A673 (cell line): ENCODE data around the gene FAM13A. TPM values are rescaled to one million over a fixed set of nuclear protein-coding genes. Genes with fewer than 3 reads are reported as not detected.
"Not testable (repeated sequence)": the region's sequence is repeated elsewhere in the genome, so short reads cannot be mapped to it uniquely, and the experiment has no call there.

Experiments used
- BruUV-seq: library from RNA; stranded (reverse); fragments of 400-500 nt; replicated peaks from 2 replicates; lab custom pipeline; 2021; lab: Mats Ljungman, UMichigan
- CTCF ChIA-PET: fragments of 300-600 bp; sonication (Branson Sonifier 250); formaldehyde crosslinking; loops from one replicate; lab custom pipeline; 2022; ENCODE audit warnings: antibody characterized with exemption; lab: Charles Lee
- POLR2A ChIA-PET: fragments of 300-600 bp; sonication (Branson Sonifier 250); formaldehyde crosslinking; loops from one replicate; lab custom pipeline; 2022; ENCODE audit warnings: antibody characterized with exemption; ENCODE audit not compliant: low non-redundant PET; lab: Charles Lee
- DNase-seq: peaks from one replicate; pipeline ENCODE4 v3.0.0-alpha.2; 2015; ENCODE audit warnings: low spot score
- H3K27ac ChIP-seq: fragments of 200-600 bp; sonication (generic); 2 replicates; pipeline ENCODE4 v1.5.1; 2016; ENCODE audit warnings: mixed run types, low read depth, mild to moderate bottlenecking, mixed read lengths, antibody characterized with exemption, low read length; ENCODE audit not compliant: poor library complexity, severe bottlenecking
- H3K27me3 ChIP-seq: fragments of 200-600 bp; sonication (generic); replicated peaks from 2 replicates; pipeline ENCODE4 v1.6.1; 2017; ENCODE audit warnings: mixed run types, low read depth, mild to moderate bottlenecking, mixed read lengths, antibody characterized with exemption, low read length; ENCODE audit not compliant: insufficient read depth, poor library complexity
- H3K36me3 ChIP-seq: fragments of 200-600 bp; sonication (generic); 2 replicates; pipeline ENCODE4 v1.6.1; 2016; ENCODE audit warnings: mixed run types, mild to moderate bottlenecking, mixed read lengths, antibody characterized with exemption, low read length; ENCODE audit not compliant: insufficient read depth, poor library complexity, severe bottlenecking
- H3K4me1 ChIP-seq: fragments of 200-600 bp; sonication (generic); 2 replicates; pipeline ENCODE4 v1.6.1; 2017; ENCODE audit warnings: mixed run types, mild to moderate bottlenecking, mixed read lengths, antibody characterized with exemption, low read length; ENCODE audit not compliant: insufficient read depth, poor library complexity, severe bottlenecking
- H3K4me3 ChIP-seq: fragments of 200-600 bp; sonication (generic); 2 replicates; pipeline ENCODE4 v1.5.1; 2016; ENCODE audit warnings: low read depth, mixed run types, mild to moderate bottlenecking, mixed read lengths, low read length; ENCODE audit not compliant: poor library complexity, severe bottlenecking
- H3K9me3 ChIP-seq: fragments of 200-600 bp; sonication (generic); 2 replicates; pipeline ENCODE4 v1.6.1; 2016; ENCODE audit warnings: mixed run types, low read depth, mild to moderate bottlenecking, mixed read lengths, antibody characterized with exemption, low read length; ENCODE audit not compliant: poor library complexity, severe bottlenecking
- EZH2 ChIP-seq: fragments of 200-600 bp; sonication (generic); IDR thresholded peaks from 2 replicates; pipeline ENCODE4 v1.6.1; 2017; ENCODE audit warnings: borderline replicate concordance, low read depth, mild to moderate bottlenecking, mixed read lengths, antibody characterized with exemption, low read length; ENCODE audit not compliant: poor library complexity, severe bottlenecking
- intact Hi-C: fragments of 100-400 bp; cut with micrococcal nuclease; formaldehyde crosslinking; loops from one replicate; pipeline ENCODE4 v1.10.0; 2022; ENCODE audit not compliant: unreplicated experiment
- total RNA-seq: library from RNA; stranded (reverse); gene quantifications from 2 replicates; pipeline ENCODE4 v1.2.3, GENCODE V29; 2021
- TF ChIP-seq, protein P1 (sequence below): fragments of 300-800, 200-600 bp; sonication (generic); conservative IDR thresholded peaks from 2 replicates; pipeline ENCODE4 v1.5.1; 2017; ENCODE audit warnings: low read depth, mild to moderate bottlenecking, antibody characterized with exemption, low read length, moderate library complexity, mixed read lengths

FAM13A gene
- total RNA-seq, 1 experiment from 2014 or later: 15.5 TPM

DNA sequence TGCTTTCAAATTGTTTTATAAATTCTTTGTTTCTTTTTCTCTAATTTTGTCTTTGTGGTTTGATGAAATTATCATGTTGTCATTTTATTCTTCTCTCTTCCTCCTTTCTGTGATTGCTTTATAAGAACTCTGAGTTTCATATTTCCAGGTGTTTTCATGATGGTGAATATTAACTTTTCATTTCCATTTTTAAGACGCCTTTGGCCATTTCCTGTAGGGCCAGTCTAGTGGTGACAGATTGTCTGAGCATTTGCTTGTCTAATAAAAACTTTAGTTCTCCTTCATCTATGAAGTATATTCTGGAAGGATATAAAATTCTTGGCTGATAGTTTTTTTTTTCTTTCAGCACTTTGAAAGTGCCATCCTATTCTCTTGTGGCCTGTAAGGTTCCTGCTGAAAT, 128.1 kb downstream of the FAM13A start:
- TF ChIP-seq EZH2: no peak
- TF ChIP-seq, protein P1, sequence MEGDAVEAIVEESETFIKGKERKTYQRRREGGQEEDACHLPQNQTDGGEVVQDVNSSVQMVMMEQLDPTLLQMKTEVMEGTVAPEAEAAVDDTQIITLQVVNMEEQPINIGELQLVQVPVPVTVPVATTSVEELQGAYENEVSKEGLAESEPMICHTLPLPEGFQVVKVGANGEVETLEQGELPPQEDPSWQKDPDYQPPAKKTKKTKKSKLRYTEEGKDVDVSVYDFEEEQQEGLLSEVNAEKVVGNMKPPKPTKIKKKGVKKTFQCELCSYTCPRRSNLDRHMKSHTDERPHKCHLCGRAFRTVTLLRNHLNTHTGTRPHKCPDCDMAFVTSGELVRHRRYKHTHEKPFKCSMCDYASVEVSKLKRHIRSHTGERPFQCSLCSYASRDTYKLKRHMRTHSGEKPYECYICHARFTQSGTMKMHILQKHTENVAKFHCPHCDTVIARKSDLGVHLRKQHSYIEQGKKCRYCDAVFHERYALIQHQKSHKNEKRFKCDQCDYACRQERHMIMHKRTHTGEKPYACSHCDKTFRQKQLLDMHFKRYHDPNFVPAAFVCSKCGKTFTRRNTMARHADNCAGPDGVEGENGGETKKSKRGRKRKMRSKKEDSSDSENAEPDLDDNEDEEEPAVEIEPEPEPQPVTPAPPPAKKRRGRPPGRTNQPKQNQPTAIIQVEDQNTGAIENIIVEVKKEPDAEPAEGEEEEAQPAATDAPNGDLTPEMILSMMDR: no peak
- H3K4me1 ChIP-seq: no peaks in the 10 kb centered on the region
- H3K27me3 ChIP-seq: no peaks in the 10 kb centered on the region
- no peak for DNase-seq
- no peak overlapping the region for H3K4me3 ChIP-seq
- intact Hi-C loops: no loop called here
- POLR2A ChIA-PET: interaction anchor here (0.6 kb wide), 1 partner anchor 73 kb away, joined by 3 read pairs; no protein-coding TSS in a partner anchor
- H3K27ac ChIP-seq: no peak overlapping the region
- no peaks in the 10 kb centered on the region for H3K9me3 ChIP-seq
- no TSS peak for BruUV-seq
- H3K36me3 ChIP-seq: no peaks in the 10 kb centered on the region
- CTCF ChIA-PET: no interaction called here

DNA sequence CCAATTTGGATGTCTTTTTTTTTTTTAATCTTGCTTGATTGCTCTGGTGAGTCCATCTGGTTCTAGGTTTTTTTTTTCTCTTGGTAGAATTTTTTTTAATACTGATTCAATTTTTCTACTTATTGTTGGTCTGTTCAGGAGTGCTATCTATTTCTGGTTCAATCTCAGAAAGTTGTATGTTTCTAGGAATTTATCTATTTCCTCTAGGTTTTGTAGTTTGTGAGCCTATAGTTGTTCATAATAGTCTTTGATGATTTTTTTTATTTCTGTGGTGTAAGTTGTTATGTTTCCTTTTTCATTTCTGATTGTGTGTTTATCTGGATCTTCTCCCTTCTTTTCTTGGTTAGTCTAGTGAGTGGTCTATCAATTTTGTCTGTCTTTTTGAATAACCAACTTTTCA, 129.6 kb downstream of the FAM13A start:
- ChIA-PET POLR2A (no interaction called here), CTCF (no interaction called here)
- H3K27ac ChIP-seq: no peak overlapping the region
- intact Hi-C loops: no loop called here
- H3K36me3 ChIP-seq: no peaks in the 10 kb centered on the region
- H3K4me1 ChIP-seq: no peaks in the 10 kb centered on the region
- no peak for DNase-seq
- no peaks in the 10 kb centered on the region for H3K27me3 ChIP-seq
- no peak for TF ChIP-seq EZH2
- no peak overlapping the region for H3K4me3 ChIP-seq
- no TSS peak for BruUV-seq
- H3K9me3 ChIP-seq: no peaks in the 10 kb centered on the region

DNA sequence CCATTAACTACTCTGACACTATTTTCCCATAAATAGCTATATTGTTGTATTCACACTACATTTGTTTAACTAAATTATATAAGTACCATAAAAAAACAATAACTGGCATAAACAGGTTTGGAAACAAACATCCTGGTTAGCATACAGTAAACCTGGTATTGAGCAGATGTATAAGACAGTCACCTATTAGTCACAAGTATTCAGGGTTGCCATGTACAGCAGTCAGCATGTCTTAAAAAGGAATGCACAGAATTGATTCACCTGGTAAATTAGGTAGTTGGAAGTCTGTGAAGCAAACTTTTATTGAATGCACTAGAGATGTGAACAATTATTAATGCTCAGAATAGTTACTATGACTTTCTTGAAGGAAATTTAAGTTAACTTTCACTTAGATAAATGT, 137.9 kb downstream of the FAM13A start:
- CTCF ChIA-PET: no interaction called here

DNA sequence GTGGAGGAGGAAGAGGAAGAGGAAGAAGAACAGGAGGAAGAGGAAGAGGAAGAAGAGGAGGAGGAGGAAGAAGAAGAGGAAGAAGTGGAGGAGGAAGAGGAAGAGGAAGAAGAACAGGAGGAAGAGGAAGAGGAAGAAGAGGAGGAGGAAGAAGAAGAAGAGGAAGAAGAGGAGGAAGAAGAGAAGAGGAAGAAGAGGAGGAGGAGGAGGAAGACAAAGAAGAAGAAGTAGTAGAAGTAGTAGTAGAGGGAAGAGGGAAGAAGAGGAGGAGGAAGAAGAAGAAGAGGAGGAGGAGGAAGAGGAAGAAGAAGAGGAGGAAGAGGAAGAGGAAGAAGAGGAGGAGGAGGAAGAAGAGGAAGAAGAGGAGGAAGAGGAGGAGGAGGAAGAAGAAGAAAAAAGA, 143.8 kb downstream of the FAM13A start:
- H3K9me3 ChIP-seq, DNase-seq, CTCF ChIA-PET, H3K4me1 ChIP-seq, BruUV-seq, H3K27me3 ChIP-seq, H3K27ac ChIP-seq, POLR2A ChIA-PET, H3K4me3 ChIP-seq, intact Hi-C loops, H3K36me3 ChIP-seq: not testable (repeated sequence)

More for the DNA sequence above, 137.9 kb downstream of the FAM13A start:
- no TSS peak for BruUV-seq
- POLR2A ChIA-PET: no interaction called here
- intact Hi-C loops: no loop called here
- Histone ChIP-seq H3K4me1 (no peaks in the 10 kb centered on the region), H3K9me3 (no peaks in the 10 kb centered on the region), H3K36me3 (no peaks in the 10 kb centered on the region), H3K4me3 (no peak overlapping the region), H3K27ac (no peak overlapping the region), H3K27me3 (no peaks in the 10 kb centered on the region)
- no peak for DNase-seq
- no peak for TF ChIP-seq EZH2
- TF ChIP-seq, protein P1: no peak
